Choroid plexus epithelial cell (primary cell): ENCODE data around the gene CCSER1.

Experiments
- DNase-seq: peaks from one replicate; pipeline ENCODE4 v3.0.0-alpha.2; 2010; ENCODE audit warnings: low read depth
- H3K4me3 ChIP-seq: 2 replicates; pipeline ENCODE4 v1.5.1; 2011; ENCODE audit warnings: low read depth, mild to moderate bottlenecking, control low read depth, low read length, moderate library complexity
- TF ChIP-seq, protein P1 (sequence below): conservative IDR thresholded peaks from 2 replicates; pipeline ENCODE4 v1.5.1; 2011; ENCODE audit warnings: low read depth, mild to moderate bottlenecking, control low read depth, inconsistent platforms, low read length, moderate library complexity

Gene CCSER1

DNA sequence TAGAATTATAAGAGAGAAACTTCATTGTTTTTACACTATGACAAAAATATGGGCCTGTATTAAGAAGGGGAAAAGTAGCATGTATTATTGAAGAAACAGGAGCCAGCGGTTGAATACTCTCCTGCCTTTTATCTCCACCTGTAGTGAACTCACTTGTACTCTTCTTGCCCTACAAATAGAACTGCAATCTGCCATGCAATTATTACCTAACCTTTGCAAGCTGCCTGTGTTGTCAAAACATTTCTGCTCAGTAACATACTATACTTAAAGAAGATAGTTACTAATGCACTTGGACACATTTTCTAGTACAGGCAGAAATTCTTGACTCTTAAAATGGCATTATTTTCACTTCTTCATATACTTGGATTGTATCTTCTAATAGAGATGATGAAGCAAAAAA lies 1358.2 kb downstream of the CCSER1 start:
- TF ChIP-seq, protein P1, sequence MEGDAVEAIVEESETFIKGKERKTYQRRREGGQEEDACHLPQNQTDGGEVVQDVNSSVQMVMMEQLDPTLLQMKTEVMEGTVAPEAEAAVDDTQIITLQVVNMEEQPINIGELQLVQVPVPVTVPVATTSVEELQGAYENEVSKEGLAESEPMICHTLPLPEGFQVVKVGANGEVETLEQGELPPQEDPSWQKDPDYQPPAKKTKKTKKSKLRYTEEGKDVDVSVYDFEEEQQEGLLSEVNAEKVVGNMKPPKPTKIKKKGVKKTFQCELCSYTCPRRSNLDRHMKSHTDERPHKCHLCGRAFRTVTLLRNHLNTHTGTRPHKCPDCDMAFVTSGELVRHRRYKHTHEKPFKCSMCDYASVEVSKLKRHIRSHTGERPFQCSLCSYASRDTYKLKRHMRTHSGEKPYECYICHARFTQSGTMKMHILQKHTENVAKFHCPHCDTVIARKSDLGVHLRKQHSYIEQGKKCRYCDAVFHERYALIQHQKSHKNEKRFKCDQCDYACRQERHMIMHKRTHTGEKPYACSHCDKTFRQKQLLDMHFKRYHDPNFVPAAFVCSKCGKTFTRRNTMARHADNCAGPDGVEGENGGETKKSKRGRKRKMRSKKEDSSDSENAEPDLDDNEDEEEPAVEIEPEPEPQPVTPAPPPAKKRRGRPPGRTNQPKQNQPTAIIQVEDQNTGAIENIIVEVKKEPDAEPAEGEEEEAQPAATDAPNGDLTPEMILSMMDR = no peak
- no peak for DNase-seq

DNA sequence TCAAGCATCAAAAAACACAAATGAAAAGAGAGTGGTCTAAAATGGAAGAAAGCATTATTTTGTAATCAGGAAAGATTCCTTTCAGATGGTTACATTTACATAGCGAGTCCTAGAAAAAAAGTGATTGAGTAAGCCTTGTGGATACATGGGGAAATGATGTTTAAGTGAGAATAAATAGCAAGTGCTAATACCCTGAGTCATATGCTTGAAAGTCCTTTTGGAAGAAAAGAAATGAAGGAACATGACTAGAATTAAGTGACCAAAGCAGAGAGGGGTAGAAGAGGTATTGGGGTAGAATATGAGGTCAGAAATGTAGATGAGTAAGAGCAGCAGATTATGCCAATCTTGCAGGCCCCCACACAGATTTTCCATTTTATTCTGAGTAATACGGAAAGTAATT lies 1361.8 kb downstream of the CCSER1 start:
- H3K4me3 ChIP-seq = no peak overlapping the region
- peak; percentile 0 for DNase-seq
- TF ChIP-seq, protein P1 = no peak

More for the DNA sequence above, 1358.2 kb downstream of the CCSER1 start:
- H3K4me3 ChIP-seq = no peak overlapping the region

DNA sequence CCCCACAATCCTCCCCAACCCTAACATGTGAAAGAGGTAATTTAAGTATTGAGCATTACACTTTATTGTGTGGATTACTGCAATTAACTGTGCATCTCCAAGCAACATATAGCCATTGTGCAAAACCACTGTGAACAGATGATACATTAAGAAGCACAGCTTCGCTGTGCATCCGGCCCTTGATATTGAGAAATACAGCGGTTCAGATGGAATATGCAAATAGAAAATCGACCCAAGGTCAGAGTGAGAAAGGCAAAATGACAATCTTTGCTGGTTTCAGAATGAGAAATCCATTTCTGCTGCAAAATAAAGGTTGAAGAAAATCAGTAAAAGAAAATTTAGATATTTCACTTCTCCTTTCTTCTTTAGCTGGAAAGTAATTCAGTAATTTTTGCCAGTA lies 1370.7 kb downstream of the CCSER1 start:
- DNase-seq = no peak
- TF ChIP-seq, protein P1 = no peak
- no peak overlapping the region for H3K4me3 ChIP-seq

DNA sequence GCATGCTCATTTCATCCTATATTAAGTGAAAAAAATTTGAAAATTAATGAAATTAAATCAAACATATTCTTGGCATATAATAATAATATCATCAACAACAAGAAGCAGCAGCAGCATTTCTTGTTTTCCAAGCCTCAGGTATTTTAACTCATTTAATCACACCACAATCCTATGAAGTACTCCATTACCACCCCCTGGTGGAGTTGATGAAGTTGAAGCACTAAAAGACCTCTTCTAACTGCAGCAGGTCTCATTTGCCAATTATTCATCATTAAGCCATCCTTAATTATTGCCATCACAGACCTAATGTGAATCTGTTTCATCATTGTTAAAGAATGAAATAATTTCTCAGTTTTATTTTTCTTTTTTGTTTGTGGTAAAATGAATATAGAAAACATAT lies 1375.2 kb downstream of the CCSER1 start:
- peak; percentile 5 for DNase-seq
- no peak overlapping the region for H3K4me3 ChIP-seq
- TF ChIP-seq, protein P1 = no peak

DNA sequence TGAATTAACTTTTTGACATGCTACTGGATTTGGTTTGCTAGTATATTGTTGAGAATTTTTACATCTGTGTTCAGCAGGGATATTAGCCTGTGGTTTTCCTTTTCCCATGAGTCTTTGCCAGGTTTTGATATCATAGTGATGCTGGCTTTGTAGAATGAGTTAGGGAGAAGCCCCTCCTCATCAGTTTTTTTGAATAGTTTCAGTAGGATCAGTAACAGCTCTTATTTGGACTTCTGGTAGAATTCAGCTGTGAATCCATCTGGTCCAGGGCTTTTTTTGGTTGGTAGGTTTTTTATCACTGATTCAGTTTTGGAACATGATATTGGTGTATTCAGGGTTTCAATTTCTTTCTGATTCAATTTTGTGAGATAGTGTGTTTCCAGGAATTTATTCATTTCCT lies 1386.1 kb downstream of the CCSER1 start:
- DNase-seq = no peak
- TF ChIP-seq, protein P1 = no peak
- H3K4me3 ChIP-seq = no peak overlapping the region

DNA sequence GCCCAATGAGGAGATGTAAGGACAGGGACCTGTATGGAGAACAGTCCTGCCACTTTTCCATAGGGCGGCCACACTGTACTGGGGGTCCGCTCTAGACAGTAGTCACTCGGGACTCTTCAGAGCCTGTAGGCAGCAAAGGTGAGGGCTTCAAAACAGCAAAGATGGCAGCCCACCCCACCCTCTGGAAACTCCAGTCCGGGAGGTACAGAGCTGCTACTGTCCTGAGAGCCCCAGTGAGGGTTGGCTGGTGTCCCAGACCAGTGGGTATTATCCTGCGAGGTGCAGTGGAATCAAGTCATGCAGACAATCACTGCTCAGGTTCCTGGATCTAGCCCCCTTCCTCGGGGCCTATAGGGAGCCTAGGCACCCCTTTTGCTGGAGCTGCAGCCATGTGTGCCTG lies 1392.0 kb downstream of the CCSER1 start:
- no peak overlapping the region for H3K4me3 ChIP-seq
- TF ChIP-seq, protein P1 = no peak
- no peak for DNase-seq

DNA sequence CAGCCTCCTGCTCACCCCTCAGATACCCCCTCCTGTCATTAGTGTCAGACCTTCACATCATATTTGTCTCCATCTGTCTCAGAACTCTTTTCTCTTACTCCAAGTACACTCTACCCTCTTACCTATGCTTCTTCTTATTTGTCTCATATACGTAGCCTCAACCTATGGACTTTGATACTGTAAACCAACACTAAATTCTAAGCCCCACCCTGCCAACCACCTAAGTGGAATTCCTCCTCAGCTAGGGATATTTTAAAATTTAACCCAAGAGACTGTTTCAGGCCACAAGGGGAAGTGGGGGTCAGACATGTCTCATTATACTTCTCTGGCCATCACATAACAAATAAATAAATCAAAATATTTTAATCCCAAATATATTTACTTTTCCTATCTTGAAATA lies 1398.4 kb downstream of the CCSER1 start:
- TF ChIP-seq, protein P1 = no peak
- H3K4me3 ChIP-seq = no peak overlapping the region
- no peak for DNase-seq
